ENCODE data around the gene AP3S1. TPM values are rescaled to one million over a fixed set of nuclear protein-coding genes. Genes with fewer than 3 reads are reported as not detected.

The AP3S1 gene
- total RNA-seq, 4 donors from 2014 or later: 46.0 to 72.0 (median 46.6) TPM

- Histone ChIP-seq H3K9me3 (no peaks in the 10 kb centered on the region), H3K4me3 (peak overlapping the region; percentile 52 to 64 (median 57)), H3K4me1 (peaks cover 0 to 20% (median 9%) of the 10 kb centered on the region in 4 donors), H3K36me3 (peaks cover 0 to 4% (median 0%) of the 10 kb centered on the region in 3 donors), H3K27me3 (peaks cover 0 to 34% of the 10 kb centered on the region in 2 donors), H3K27ac (peak overlapping the region; percentile 68 to 92 (median 74))
- TF ChIP-seq POLR2A (IDR thresholded peaks at IDR 0.05) (no peak), EP300 (IDR thresholded peaks at IDR 0.05) (no peak)
- TF ChIP-seq, protein P1, sequence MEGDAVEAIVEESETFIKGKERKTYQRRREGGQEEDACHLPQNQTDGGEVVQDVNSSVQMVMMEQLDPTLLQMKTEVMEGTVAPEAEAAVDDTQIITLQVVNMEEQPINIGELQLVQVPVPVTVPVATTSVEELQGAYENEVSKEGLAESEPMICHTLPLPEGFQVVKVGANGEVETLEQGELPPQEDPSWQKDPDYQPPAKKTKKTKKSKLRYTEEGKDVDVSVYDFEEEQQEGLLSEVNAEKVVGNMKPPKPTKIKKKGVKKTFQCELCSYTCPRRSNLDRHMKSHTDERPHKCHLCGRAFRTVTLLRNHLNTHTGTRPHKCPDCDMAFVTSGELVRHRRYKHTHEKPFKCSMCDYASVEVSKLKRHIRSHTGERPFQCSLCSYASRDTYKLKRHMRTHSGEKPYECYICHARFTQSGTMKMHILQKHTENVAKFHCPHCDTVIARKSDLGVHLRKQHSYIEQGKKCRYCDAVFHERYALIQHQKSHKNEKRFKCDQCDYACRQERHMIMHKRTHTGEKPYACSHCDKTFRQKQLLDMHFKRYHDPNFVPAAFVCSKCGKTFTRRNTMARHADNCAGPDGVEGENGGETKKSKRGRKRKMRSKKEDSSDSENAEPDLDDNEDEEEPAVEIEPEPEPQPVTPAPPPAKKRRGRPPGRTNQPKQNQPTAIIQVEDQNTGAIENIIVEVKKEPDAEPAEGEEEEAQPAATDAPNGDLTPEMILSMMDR (IDR thresholded peaks at IDR 0.05): no peak
- WGBS, 2 donors: 28 to 33% methylated on average over 21 of the region's 21 CpGs
- no peak for DNase-seq (ENCODE audit: low spot score in 2 of 2)
Measured at GRCh38 chr5:115815006-115815692, 26.6 kb upstream of the AP3S1 start.

GRCh38 chr5:115815693-115816225 lies 26.0 kb upstream of the AP3S1 start:
- Histone ChIP-seq H3K9me3 (no peaks in the 10 kb centered on the region), H3K4me3 (peak overlapping the region; percentile 52 to 64 (median 57)), H3K4me1 (peaks cover 0 to 20% (median 9%) of the 10 kb centered on the region in 4 donors), H3K36me3 (peaks cover 0 to 4% (median 0%) of the 10 kb centered on the region in 3 donors), H3K27ac (peak overlapping the region; percentile 68 to 92 (median 74)), H3K27me3 (peaks cover 0 to 34% of the 10 kb centered on the region in 2 donors)
- TF ChIP-seq POLR2A (IDR thresholded peaks at IDR 0.05) (no peak), EP300 (IDR thresholded peaks at IDR 0.05) (no peak)
- TF ChIP-seq, protein P1 (IDR thresholded peaks at IDR 0.05): no peak
- WGBS, 2 donors: 1% methylated on average over 34 to 42 of the region's 48 CpGs
- peak in 1 of 2 donors; percentile 37 for DNase-seq (ENCODE audit: low spot score in 2 of 2)

- Histone ChIP-seq H3K36me3 (peaks cover 0 to 4% (median 0%) of the 10 kb centered on the region in 3 donors), H3K4me3 (peak within 1 kb of the TSS; percentile 52 to 64 (median 57)), H3K27ac (peak within 1 kb of the TSS; percentile 68 to 92 (median 74)), H3K4me1 (peaks cover 0 to 20% (median 9%) of the 10 kb centered on the region in 4 donors), H3K9me3 (no peaks in the 10 kb centered on the region), H3K27me3 (peaks cover 0 to 34% of the 10 kb centered on the region in 2 donors)
- TF ChIP-seq, protein P1 (IDR thresholded peaks at IDR 0.05): no peak
- TF ChIP-seq POLR2A (IDR thresholded peaks at IDR 0.05): peak; percentile 33 to 79
- peak in 1 of 2 donors; percentile 86 for TF ChIP-seq EP300 (IDR thresholded peaks at IDR 0.05)
- DNase-seq (ENCODE audit: low spot score in 2 of 2): peak; percentile 61 to 81
- WGBS, 2 donors: 1% methylated on average over 46 to 55 of the region's 69 CpGs
Measured at GRCh38 chr5:115816226-115817081, 25.3 kb upstream of the AP3S1 start, which contains the start of gene CDO1. Gene CDO1, minus strand, starts transcription at chr5:115816659. Its CDS starts 262 bp downstream, at chr5:115816397.

DNA sequence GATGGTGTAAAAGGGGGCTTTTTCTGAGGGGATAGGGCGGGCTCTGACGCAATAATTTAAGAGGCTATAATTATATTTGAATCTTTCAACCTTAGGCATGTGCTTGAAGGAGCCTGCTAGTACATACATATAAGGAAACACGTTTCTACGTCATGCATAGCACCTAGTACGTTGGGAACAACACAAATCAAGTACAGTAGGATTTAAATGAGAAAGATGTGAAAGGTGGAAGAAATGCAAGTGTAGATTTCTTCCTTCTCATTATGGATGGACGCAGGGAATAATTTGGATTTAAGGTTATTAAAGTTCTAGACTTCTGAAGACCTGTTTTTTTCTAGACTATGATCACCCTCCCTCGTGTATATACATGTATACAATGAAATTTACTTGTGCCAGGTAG lies 24.3 kb upstream of the AP3S1 start:
- Histone ChIP-seq H3K36me3 (peaks cover 0 to 4% (median 0%) of the 10 kb centered on the region in 3 donors), H3K4me3 (peak overlapping the region in 1 of 4 donors; percentile 61), H3K27ac (peak overlapping the region in 1 of 4 donors; percentile 92), H3K27me3 (peaks cover 0 to 34% of the 10 kb centered on the region in 2 donors), H3K4me1 (peaks cover 0 to 20% (median 9%) of the 10 kb centered on the region in 4 donors), H3K9me3 (no peaks in the 10 kb centered on the region)
- WGBS, 2 donors: 82 to 85% methylated on average over 7 of the region's 7 CpGs
- no peak for DNase-seq (ENCODE audit: low spot score in 2 of 2)
- TF ChIP-seq, protein P1 (IDR thresholded peaks at IDR 0.05): no peak
- TF ChIP-seq POLR2A (IDR thresholded peaks at IDR 0.05) (no peak), EP300 (IDR thresholded peaks at IDR 0.05) (no peak)
